C4-2B (cell line): ENCODE measurements around the gene ZCRB1.

Experiments used
- H3K27ac ChIP-seq: fragments of 450-650 bp; 2 replicates; pipeline ENCODE4 v1.5.1; 2017
- CTCF ChIP-seq: fragments of 450-650 bp; conservative IDR thresholded peaks from 2 replicates; pipeline ENCODE4 v1.5.1; 2017; ENCODE audit warnings: mild to moderate bottlenecking
- ZFX ChIP-seq: fragments of 450-650 bp; IDR thresholded peaks from 2 replicates; pipeline ENCODE4 v1.6.1; 2017

The ZCRB1 gene

GRCh38 chr12:42326541-42327226 is 790 bp upstream of the ZCRB1 start:
- TF ChIP-seq ZFX (no peak), CTCF (no peak)
- H3K27ac ChIP-seq, result peak overlapping the region; percentile 80

- peak overlapping the region; percentile 80 for H3K27ac ChIP-seq
- TF ChIP-seq CTCF (no peak), ZFX (no peak)
These were observed 605 bp downstream of the ZCRB1 start for GRCh38 chr12:42325326-42325652.

- no peak for TF ChIP-seq CTCF
- TF ChIP-seq ZFX, result no peak
- H3K27ac ChIP-seq, result no peak overlapping the region
These were observed 2.0 kb downstream of the ZCRB1 start for GRCh38 chr12:42323856-42324255.

- no peak overlapping the region for H3K27ac ChIP-seq
- TF ChIP-seq ZFX (no peak), CTCF (no peak)
These were observed 3.3 kb downstream of the ZCRB1 start for GRCh38 chr12:42322567-42322966.

GRCh38 chr12:42320796-42321195 is 5.1 kb downstream of the ZCRB1 start:
- no peak overlapping the region for H3K27ac ChIP-seq
- TF ChIP-seq CTCF (no peak), ZFX (no peak)

- H3K27ac ChIP-seq, result no peak overlapping the region
- TF ChIP-seq ZFX (no peak), CTCF (no peak)
These were observed 10.8 kb downstream of the ZCRB1 start for GRCh38 chr12:42315108-42315507.

- H3K27ac ChIP-seq, result no peak overlapping the region
- no peak for TF ChIP-seq ZFX
- TF ChIP-seq CTCF, result no peak
These were observed 15.9 kb downstream of the ZCRB1 start for GRCh38 chr12:42309996-42310395.
